HepG2 (cell line): ENCODE data around the gene RBP5. TPM values are rescaled to one million over a fixed set of nuclear protein-coding genes. Genes with fewer than 3 reads are reported as not detected.
A peak's percentile ranks its signal among the peaks of the same experiment; 100 is the strongest.

Experiments used
- ARNT ChIP-seq: fragments of 450-650 bp; IDR thresholded peaks from 2 replicates; pipeline ENCODE4 v1.6.1; 2017
- CBX2 ChIP-seq, 2 experiments: fragments of 200-600 bp in 1 of 2; sonication (generic); formaldehyde crosslinking in 1 of 2; IDR thresholded peaks; 2 replicates each; pipeline versions ENCODE4 v1.7.0 to v1.8.1; 2018 to 2022; ENCODE audit warnings: low read depth in 2 of 2, low read length in 1 of 2, mild to moderate bottlenecking in 1 of 2, missing genetic modification reagents in 1 of 2
- HCFC1 ChIP-seq: fragments of 150-350 bp; IDR thresholded peaks from 2 replicates; pipeline ENCODE4 v1.6.1; 2014; ENCODE audit warnings: low read depth, low read length
- HES4 ChIP-seq: sonication (generic); formaldehyde crosslinking; IDR thresholded peaks from 2 replicates; pipeline ENCODE4 v1.9.0; 2021; ENCODE audit warnings: mild to moderate bottlenecking, missing genetic modification reagents, borderline replicate concordance
- MBNL3 ChIP-seq: fragments of 250-450 bp; sonication (Bioruptor Pico); conservative IDR thresholded peaks from 2 replicates; pipeline ENCODE4 v1.8.0; 2022; ENCODE audit warnings: mild to moderate bottlenecking, inconsistent platforms
- RBM39 ChIP-seq: fragments of 200-400 bp; formaldehyde crosslinking; IDR thresholded peaks from one replicate; pipeline ENCODE4 v1.6.1; 2018; ENCODE audit warnings: antibody characterized with exemption, mild to moderate bottlenecking, low read depth, low read length; ENCODE audit not compliant: poor library complexity, severe bottlenecking
- ZFP82 ChIP-seq: sonication (generic); formaldehyde crosslinking; IDR thresholded peaks from 2 replicates; pipeline ENCODE4 v1.5.1; 2020; ENCODE audit warnings: mild to moderate bottlenecking, missing genetic modification reagents, borderline replicate concordance
- ZNF468 ChIP-seq: sonication (generic); formaldehyde crosslinking; IDR thresholded peaks from 2 replicates; pipeline ENCODE4 v1.8.0; 2022; ENCODE audit warnings: mild to moderate bottlenecking, moderate library complexity, missing genetic modification reagents
- ZNF484 ChIP-seq: sonication (generic); formaldehyde crosslinking; IDR thresholded peaks from 2 replicates; pipeline ENCODE4 v1.5.1; 2020; ENCODE audit warnings: mild to moderate bottlenecking, low read depth, missing genetic modification reagents, borderline replicate concordance
- polyA plus RNA-seq, 8 experiments: library from polyadenylated mRNA; depleted of rRNA in 3 of 8; stranded (reverse) in 7 of 8; unstranded in 1 of 8; fragments of >200 nt; fragmentation: Illumina TruSeq in 4 of 8; extraction: Trizol in 4 of 8; gene quantifications; 2 replicates each; pipeline versions ENCODE4 v1.2.1 to v1.2.3, GENCODE V29; 2011 to 2016; ENCODE audit warnings: low read depth in 4 of 8, missing spikeins in 1 of 8, mixed read lengths in 1 of 8; ENCODE audit not compliant: insufficient read depth in 1 of 8
- total RNA-seq, 5 experiments: library from RNA; depleted of rRNA; stranded (reverse); fragments of >200 nt; fragmentation: Illumina TruSeq; extraction: Trizol; gene quantifications; 2 replicates each; pipeline ENCODE4 v1.2.3, GENCODE V29; 2016; ENCODE audit warnings: low read depth in 1 of 5
- TF ChIP-seq, protein P1 (sequence below): sonication (generic); formaldehyde crosslinking; IDR thresholded peaks from 2 replicates; pipeline ENCODE4; 2020; ENCODE audit warnings: missing genetic modification reagents, mild to moderate bottlenecking, borderline replicate concordance
- TF ChIP-seq, protein P2 (sequence below): sonication (generic); formaldehyde crosslinking; IDR thresholded peaks from 2 replicates; pipeline ENCODE4 v1.4.0; 2020; ENCODE audit warnings: missing genetic modification reagents, mild to moderate bottlenecking, borderline replicate concordance
- TF ChIP-seq, protein P3 (sequence below): IDR thresholded peaks from 2 replicates; pipeline ENCODE4 v1.4.0; 2020; ENCODE audit warnings: mild to moderate bottlenecking, missing genetic modification reagents
- TF ChIP-seq, protein P4 (sequence below): sonication (generic); formaldehyde crosslinking; IDR thresholded peaks from 2 replicates; pipeline ENCODE4 v1.4.0; 2020; ENCODE audit warnings: missing genetic modification reagents, borderline replicate concordance

Gene RBP5
- total and polyA plus RNA-seq, 2 of the 13 experiments (the other 11 are each of a cell fraction or from before 2014, with no cell fraction given), result 13.8 to 19.8 TPM

DNA sequence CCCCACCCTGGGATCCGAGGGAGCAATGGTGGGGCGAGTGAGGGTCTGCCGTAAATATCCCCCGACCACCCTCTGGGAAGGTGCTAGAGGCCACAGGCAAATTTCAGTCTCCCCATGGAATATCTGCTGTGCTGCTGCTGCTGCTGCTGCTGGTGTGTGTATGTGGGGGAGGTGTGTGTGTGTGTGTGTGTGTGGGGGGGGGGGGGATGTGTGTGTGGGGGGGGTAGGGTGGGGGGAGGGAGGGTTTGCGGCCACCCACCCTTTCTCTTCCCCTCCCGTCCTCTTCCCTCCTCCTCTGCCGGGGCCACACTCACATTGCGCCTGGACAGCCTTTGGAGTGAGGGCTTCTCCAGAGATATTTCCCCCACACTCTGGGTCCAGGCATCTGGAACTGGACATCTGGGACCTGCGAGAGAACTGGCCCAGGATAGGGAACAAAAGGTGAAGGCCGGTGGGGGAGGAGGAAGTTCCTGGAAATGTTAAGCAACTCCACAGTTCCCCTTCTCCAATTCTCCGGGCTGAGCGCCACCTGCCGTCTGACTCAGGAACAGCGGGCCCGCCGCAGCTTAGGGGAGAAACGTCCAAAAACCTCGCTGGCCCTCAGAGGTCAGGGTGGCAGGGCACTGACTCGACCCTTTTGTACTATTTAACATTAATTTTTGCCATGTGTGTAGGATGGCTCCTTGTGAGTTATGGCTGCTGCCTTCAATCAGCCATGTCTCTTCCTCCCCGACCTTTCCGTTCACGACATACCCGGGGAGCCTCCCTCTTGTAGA lies 19.7 kb downstream of the RBP5 start, which contains the start of gene C1RL (continued):
- TF ChIP-seq, protein P1, sequence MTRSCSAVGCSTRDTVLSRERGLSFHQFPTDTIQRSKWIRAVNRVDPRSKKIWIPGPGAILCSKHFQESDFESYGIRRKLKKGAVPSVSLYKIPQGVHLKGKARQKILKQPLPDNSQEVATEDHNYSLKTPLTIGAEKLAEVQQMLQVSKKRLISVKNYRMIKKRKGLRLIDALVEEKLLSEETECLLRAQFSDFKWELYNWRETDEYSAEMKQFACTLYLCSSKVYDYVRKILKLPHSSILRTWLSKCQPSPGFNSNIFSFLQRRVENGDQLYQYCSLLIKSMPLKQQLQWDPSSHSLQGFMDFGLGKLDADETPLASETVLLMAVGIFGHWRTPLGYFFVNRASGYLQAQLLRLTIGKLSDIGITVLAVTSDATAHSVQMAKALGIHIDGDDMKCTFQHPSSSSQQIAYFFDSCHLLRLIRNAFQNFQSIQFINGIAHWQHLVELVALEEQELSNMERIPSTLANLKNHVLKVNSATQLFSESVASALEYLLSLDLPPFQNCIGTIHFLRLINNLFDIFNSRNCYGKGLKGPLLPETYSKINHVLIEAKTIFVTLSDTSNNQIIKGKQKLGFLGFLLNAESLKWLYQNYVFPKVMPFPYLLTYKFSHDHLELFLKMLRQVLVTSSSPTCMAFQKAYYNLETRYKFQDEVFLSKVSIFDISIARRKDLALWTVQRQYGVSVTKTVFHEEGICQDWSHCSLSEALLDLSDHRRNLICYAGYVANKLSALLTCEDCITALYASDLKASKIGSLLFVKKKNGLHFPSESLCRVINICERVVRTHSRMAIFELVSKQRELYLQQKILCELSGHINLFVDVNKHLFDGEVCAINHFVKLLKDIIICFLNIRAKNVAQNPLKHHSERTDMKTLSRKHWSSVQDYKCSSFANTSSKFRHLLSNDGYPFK (CRISPR knock-in tag), result no peak; the same call in 1 of the 2 replicates
- TF ChIP-seq CBX2 (IDR thresholded peaks at IDR 0.05; ENCODE audit: low read depth, low read length) (no peak), CBX2 (CRISPR knock-in tag; IDR thresholded peaks at IDR 0.05; ENCODE audit: low read depth) (no peak), ZFP82 (CRISPR knock-in tag) (no peak), HES4 (CRISPR knock-in tag) (no peak), ARNT (no peak), ZNF484 (CRISPR knock-in tag) (no peak), ZNF468 (no peak), HCFC1 (no peak), RBM39 (no peak), MBNL3 (CRISPR knock-in tag) (no peak)
- TF ChIP-seq, protein P2, sequence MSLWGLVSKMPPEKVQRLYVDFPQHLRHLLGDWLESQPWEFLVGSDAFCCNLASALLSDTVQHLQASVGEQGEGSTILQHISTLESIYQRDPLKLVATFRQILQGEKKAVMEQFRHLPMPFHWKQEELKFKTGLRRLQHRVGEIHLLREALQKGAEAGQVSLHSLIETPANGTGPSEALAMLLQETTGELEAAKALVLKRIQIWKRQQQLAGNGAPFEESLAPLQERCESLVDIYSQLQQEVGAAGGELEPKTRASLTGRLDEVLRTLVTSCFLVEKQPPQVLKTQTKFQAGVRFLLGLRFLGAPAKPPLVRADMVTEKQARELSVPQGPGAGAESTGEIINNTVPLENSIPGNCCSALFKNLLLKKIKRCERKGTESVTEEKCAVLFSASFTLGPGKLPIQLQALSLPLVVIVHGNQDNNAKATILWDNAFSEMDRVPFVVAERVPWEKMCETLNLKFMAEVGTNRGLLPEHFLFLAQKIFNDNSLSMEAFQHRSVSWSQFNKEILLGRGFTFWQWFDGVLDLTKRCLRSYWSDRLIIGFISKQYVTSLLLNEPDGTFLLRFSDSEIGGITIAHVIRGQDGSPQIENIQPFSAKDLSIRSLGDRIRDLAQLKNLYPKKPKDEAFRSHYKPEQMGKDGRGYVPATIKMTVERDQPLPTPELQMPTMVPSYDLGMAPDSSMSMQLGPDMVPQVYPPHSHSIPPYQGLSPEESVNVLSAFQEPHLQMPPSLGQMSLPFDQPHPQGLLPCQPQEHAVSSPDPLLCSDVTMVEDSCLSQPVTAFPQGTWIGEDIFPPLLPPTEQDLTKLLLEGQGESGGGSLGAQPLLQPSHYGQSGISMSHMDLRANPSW (CRISPR knock-in tag), result no peak
- TF ChIP-seq, protein P3, sequence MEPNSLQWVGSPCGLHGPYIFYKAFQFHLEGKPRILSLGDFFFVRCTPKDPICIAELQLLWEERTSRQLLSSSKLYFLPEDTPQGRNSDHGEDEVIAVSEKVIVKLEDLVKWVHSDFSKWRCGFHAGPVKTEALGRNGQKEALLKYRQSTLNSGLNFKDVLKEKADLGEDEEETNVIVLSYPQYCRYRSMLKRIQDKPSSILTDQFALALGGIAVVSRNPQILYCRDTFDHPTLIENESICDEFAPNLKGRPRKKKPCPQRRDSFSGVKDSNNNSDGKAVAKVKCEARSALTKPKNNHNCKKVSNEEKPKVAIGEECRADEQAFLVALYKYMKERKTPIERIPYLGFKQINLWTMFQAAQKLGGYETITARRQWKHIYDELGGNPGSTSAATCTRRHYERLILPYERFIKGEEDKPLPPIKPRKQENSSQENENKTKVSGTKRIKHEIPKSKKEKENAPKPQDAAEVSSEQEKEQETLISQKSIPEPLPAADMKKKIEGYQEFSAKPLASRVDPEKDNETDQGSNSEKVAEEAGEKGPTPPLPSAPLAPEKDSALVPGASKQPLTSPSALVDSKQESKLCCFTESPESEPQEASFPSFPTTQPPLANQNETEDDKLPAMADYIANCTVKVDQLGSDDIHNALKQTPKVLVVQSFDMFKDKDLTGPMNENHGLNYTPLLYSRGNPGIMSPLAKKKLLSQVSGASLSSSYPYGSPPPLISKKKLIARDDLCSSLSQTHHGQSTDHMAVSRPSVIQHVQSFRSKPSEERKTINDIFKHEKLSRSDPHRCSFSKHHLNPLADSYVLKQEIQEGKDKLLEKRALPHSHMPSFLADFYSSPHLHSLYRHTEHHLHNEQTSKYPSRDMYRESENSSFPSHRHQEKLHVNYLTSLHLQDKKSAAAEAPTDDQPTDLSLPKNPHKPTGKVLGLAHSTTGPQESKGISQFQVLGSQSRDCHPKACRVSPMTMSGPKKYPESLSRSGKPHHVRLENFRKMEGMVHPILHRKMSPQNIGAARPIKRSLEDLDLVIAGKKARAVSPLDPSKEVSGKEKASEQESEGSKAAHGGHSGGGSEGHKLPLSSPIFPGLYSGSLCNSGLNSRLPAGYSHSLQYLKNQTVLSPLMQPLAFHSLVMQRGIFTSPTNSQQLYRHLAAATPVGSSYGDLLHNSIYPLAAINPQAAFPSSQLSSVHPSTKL (CRISPR knock-in tag), result peak; percentile 59
- TF ChIP-seq, protein P4, sequence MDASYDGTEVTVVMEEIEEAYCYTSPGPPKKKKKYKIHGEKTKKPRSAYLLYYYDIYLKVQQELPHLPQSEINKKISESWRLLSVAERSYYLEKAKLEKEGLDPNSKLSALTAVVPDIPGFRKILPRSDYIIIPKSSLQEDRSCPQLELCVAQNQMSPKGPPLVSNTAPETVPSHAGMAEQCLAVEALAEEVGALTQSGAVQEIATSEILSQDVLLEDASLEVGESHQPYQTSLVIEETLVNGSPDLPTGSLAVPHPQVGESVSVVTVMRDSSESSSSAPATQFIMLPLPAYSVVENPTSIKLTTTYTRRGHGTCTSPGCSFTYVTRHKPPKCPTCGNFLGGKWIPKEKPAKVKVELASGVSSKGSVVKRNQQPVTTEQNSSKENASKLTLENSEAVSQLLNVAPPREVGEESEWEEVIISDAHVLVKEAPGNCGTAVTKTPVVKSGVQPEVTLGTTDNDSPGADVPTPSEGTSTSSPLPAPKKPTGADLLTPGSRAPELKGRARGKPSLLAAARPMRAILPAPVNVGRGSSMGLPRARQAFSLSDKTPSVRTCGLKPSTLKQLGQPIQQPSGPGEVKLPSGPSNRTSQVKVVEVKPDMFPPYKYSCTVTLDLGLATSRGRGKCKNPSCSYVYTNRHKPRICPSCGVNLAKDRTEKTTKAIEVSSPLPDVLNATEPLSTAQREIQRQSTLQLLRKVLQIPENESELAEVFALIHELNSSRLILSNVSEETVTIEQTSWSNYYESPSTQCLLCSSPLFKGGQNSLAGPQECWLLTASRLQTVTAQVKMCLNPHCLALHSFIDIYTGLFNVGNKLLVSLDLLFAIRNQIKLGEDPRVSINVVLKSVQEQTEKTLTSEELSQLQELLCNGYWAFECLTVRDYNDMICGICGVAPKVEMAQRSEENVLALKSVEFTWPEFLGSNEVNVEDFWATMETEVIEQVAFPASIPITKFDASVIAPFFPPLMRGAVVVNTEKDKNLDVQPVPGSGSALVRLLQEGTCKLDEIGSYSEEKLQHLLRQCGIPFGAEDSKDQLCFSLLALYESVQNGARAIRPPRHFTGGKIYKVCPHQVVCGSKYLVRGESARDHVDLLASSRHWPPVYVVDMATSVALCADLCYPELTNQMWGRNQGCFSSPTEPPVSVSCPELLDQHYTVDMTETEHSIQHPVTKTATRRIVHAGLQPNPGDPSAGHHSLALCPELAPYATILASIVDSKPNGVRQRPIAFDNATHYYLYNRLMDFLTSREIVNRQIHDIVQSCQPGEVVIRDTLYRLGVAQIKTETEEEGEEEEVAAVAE (CRISPR knock-in tag), result no peak
